ENCODE measurements around the gene GPR137.

GPR137 gene

DNA sequence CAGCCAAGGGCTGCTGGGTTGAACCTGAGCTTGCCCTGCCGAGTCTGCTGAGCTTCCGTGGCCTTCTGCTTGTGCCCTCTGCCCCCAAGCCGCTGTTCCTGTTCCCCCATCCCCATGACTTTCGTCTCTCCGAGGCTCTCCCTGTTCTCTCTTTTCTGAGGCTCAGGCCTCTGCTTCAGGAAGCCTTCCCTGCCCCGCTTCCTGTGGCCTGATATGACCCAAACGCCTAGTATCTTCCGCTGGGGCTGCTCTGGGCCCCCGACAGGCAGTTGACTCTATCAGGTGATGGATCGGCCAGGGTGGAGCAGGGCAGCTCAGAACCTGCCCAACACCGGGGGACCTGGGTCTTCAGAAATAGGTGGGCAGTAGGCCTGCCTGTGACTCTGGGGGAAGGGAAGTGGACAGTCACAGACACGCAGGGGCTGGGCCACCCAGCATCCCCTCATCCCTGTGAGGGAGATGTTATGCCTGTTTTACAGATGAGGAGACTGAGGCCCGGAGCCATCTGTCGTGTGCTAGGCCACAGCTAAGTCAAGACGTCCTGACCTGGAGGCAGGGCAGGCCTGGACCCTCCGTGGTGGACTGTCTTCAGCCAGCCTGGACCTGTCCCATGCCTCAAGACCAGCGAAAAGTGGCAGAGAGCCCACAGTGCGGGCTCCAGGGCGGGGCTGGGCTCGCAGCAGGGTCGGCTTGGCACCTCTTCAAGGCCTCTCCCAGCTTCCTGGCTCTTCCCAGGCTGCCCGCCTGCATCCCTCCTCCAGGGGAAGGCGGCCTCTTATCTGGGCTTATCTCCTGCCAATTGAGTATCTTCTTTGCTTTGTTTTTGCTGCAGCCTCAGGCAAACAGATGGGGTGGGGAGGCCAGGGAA lies 17.4 kb upstream of the GPR137 start:
- TF ChIP-seq, protein P1, sequence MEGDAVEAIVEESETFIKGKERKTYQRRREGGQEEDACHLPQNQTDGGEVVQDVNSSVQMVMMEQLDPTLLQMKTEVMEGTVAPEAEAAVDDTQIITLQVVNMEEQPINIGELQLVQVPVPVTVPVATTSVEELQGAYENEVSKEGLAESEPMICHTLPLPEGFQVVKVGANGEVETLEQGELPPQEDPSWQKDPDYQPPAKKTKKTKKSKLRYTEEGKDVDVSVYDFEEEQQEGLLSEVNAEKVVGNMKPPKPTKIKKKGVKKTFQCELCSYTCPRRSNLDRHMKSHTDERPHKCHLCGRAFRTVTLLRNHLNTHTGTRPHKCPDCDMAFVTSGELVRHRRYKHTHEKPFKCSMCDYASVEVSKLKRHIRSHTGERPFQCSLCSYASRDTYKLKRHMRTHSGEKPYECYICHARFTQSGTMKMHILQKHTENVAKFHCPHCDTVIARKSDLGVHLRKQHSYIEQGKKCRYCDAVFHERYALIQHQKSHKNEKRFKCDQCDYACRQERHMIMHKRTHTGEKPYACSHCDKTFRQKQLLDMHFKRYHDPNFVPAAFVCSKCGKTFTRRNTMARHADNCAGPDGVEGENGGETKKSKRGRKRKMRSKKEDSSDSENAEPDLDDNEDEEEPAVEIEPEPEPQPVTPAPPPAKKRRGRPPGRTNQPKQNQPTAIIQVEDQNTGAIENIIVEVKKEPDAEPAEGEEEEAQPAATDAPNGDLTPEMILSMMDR (IDR thresholded peaks at IDR 0.05), result no peak
- H3K9me3 ChIP-seq, result no peaks in the 10 kb centered on the region
- H3K4me3 ChIP-seq (ENCODE audit: low read depth in 1 of 2, low read length in 1 of 2), result peak overlapping the region; percentile 96 to 99
- H3K27ac ChIP-seq, result peak overlapping the region; percentile 98
- H3K4me1 ChIP-seq (ENCODE audit: control insufficient read depth in 1 of 2, insufficient read depth in 1 of 2, low read depth in 1 of 2, low read length in 1 of 2), result peaks cover 36% of the 10 kb centered on the region in 2 experiments
- H3K27me3 ChIP-seq, result no peaks in the 10 kb centered on the region
- H3K36me3 ChIP-seq, result peaks cover 33% of the 10 kb centered on the region

DNA sequence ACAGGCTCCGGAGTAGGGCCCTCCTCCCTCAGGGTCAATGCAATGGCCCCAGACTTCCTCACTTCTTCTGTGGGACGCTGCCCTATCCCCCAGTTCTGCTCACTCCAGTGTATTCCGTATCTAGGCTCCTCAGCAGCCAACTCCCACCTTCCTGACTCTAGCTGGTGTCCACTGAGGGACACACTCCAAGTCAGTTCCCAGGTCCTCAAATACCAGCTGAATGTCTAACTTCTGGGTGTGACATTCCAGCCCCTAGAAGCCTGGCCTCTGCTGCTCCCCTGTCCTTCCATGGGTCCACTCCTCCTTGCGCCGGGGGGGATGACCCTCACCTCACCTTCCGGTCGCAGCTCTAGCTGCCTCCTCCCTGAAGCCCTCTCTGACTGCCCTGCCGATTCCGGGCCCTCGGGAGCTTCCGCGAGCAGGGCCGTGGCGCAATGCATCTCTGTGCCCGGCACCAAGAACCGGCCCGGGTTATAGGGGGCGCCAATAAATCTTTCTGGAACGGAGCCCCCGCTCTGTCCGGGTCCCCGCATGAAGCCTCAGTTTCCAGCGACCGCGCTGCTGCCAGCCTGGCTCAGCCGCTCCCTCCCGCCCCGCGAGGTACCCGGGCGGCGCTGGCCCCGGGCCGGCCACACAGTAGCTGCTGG lies 16.6 kb upstream of the GPR137 start:
- Histone ChIP-seq H3K9me3 (no peaks in the 10 kb centered on the region), H3K27ac (peak overlapping the region; percentile 98), H3K36me3 (peaks cover 25% of the 10 kb centered on the region), H3K4me1 (ENCODE audit: control insufficient read depth in 1 of 2, insufficient read depth in 1 of 2, low read depth in 1 of 2, low read length in 1 of 2) (peaks cover 36% of the 10 kb centered on the region in 2 experiments), H3K27me3 (no peaks in the 10 kb centered on the region), H3K4me3 (ENCODE audit: low read depth in 1 of 2, low read length in 1 of 2) (peak overlapping the region; percentile 96 to 99)
- TF ChIP-seq, protein P1 (IDR thresholded peaks at IDR 0.05), result no peak

DNA sequence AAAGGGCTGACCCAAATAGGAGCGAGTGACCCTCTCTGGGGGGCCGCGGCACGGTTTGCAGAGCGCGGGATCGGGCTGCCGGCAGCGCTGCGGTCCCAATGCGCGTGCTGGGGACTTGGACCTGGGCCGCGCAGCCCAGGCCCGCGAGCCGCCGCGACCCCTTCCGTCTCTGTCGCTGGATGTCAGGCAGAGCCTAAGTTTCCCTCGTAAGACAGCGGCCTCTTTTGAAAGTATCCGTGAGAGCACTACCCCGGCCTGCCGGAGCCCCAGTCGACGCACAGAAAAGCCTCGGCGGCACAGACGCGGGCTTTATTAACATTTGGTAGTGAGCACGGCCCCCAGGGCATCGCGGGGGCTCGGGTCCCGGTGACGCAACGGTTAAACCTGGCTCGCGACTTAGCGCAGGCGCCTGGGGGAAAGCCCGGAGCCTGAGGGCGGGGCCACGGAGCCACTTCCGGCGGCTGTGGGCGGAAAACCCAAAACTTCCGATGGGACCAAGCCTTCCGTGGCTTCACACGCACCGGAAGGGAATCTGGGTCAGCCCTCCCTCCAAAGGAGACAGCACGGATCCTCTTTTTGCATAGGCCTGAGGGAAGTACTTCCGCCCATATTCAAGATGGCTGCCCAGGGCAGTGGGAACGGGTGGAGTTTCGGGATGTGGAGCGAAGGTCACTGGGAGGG lies 16.0 kb upstream of the GPR137 start:
- TF ChIP-seq, protein P1 (IDR thresholded peaks at IDR 0.05), result no peak
- Histone ChIP-seq H3K4me3 (ENCODE audit: low read depth in 1 of 2, low read length in 1 of 2) (peak overlapping the region; percentile 96 to 99), H3K4me1 (ENCODE audit: control insufficient read depth in 1 of 2, insufficient read depth in 1 of 2, low read depth in 1 of 2, low read length in 1 of 2) (peaks cover 36% of the 10 kb centered on the region in 2 experiments), H3K9me3 (no peaks in the 10 kb centered on the region), H3K27ac (peak overlapping the region; percentile 98), H3K36me3 (peaks cover 20% of the 10 kb centered on the region), H3K27me3 (no peaks in the 10 kb centered on the region)

DNA sequence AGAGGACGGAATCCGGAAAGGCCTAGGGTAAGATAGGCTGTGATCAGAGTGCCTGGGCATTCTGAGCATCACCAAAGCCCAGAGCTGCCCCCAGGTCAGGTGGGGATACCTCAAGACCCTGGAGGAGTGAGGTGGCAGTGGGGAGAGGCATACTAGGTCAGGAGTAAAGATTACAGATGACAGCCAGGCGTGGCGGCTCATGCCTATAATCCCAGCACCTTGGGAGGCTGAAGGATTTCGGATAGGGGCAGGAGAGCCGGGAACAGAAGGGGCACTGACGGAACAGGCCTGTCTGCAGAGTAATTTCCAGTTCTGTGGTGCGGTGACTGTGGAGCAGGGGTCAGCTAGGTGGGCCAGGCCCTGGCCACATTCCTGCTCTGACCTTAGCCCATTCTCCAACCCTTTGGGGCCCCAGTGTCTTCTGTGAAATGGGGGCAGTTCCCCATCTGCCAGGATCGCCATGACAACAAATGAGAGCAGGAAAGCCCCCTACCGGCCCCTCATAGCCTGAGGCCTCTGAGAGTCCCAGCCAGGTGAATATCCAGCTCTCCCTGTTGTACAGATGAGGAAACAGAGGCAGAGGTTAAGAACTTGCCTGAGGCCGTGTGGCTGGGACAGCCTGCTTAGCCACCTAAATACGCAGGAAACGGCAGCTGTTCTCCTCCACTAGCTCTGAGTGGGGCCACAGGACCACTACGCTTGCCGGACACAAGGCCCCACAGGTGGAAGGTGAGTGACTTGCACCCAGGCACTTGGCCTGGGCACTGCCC lies 10.4 kb upstream of the GPR137 start:
- Histone ChIP-seq H3K36me3 (peaks cover 38% of the 10 kb centered on the region), H3K27me3 (no peaks in the 10 kb centered on the region), H3K4me1 (ENCODE audit: control insufficient read depth in 1 of 2, insufficient read depth in 1 of 2, low read depth in 1 of 2, low read length in 1 of 2) (peaks cover 14 to 17% of the 10 kb centered on the region in 2 experiments), H3K4me3 (ENCODE audit: low read depth in 1 of 2, low read length in 1 of 2) (no peak overlapping the region), H3K9me3 (no peaks in the 10 kb centered on the region), H3K27ac (no peak overlapping the region)
- TF ChIP-seq, protein P1 (IDR thresholded peaks at IDR 0.05), result no peak

DNA sequence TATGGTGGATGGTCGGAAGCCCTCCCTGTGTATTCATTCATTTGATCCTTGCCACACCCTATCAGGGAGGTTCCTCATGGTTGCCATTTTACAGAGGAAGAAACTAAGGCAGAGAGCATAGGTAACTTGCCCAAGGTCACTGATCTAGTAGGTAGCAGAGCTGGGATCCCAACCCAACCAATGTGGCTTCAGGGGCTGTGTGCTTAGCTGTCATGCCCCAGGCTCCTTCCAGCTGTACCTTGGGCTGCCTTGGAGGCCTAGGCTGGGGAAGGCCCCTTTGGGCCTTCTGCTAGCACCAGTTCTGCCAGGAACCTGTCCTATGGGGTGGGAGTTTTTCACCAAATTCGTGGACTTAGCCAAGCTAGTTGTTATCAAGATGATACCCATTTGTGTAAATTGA lies 9.8 kb upstream of the GPR137 start:
- TF ChIP-seq, protein P1 (IDR thresholded peaks at IDR 0.05), result no peak
- peaks cover 38% of the 10 kb centered on the region for H3K36me3 ChIP-seq

More for the DNA sequence above, 9.8 kb upstream of the GPR137 start:
- peaks cover 9 to 11% of the 10 kb centered on the region in 2 experiments for H3K4me1 ChIP-seq (ENCODE audit: control insufficient read depth in 1 of 2, insufficient read depth in 1 of 2, low read depth in 1 of 2, low read length in 1 of 2)
- no peaks in the 10 kb centered on the region for H3K27me3 ChIP-seq
- H3K9me3 ChIP-seq, result no peaks in the 10 kb centered on the region
- no peak overlapping the region for H3K27ac ChIP-seq
- H3K4me3 ChIP-seq (ENCODE audit: low read depth in 1 of 2, low read length in 1 of 2), result no peak overlapping the region
